GM19351 (cell line): ENCODE measurements around the gene ELMO1.

Source experiments
- ATAC-seq: cut with Tn5 transposase; IDR thresholded peaks from one replicate; pipeline ENCODE4 v1.9.1; 2021; ENCODE audit warnings: mild to moderate bottlenecking, moderate library complexity; ENCODE audit not compliant: unreplicated experiment

ELMO1 gene

DNA sequence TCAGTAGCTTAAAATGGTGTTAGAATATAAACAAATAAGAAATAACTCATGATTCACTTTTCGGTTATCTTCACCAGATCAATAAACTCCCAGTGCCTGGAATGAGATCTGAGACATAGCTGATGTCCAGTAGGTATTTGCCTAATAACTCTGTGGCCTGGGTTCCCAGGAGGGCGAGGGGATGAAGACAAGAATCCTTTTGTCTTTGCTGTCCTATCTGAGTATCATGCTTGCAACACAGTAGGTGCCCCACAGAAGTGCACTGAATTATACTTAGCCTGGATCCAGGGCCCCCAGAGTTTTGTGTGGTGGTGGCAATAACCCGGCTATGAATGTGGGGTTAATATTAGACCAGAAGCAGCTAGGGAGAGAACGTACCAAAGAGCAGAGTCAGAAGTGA is 374.3 kb downstream of the ELMO1 start:
- no peak for ATAC-seq

DNA sequence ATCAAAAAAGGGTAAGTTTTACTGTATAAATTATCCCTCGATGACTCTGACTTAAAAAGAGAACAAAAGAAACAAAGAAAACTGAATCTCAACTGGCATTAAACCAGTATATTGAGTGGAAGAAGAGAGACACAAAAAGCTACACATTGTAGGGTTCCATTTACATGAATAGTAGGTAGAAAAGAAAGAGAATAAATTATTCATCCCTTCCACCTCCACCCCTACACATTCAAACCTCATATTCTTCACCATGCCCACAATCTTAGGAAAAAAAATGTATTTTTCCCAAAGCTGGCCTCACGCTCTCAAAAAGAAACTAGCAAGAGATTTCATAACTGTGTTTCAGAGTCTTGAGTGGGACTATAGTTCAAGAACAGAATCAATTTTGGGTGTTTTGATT is 377.5 kb downstream of the ELMO1 start:
- no peak for ATAC-seq

DNA sequence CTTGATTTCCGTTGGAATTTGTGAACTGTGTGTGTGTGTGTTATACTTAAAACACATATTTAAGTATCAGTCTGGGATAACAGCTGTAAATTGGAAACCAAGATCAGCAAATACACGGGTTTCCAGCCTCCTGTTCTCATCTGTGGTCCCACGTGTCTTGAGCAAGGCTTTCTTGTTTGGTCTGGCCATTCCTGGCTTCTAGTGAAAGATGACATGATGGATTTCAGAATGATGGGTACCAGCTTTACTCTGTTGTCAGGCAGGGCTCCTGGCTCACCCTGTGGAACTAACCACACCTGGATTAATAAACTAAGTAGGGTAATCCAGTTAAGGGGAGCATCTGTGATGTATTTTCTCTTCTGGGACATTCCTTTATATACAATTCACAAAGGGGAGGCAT is 378.2 kb downstream of the ELMO1 start:
- ATAC-seq, result no peak

DNA sequence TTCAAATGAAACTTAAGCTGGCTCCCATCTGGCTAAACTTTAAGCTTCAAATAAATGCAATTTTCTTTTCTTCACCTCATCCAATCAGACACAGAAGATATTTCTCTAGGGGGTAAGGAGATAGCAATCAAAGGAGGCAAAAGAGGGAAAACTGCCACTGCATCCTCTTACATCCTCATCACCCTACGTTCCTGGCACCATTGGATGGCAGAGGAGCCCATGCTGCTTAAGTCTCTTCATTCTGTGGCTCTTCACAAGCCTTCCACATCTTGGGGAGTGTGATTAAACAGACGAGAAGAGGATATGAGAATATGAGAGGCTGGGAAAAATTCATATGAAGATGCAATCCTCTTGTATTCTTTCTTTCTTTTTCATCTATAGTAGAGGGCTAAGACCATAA is 378.6 kb downstream of the ELMO1 start:
- ATAC-seq, result no peak

DNA sequence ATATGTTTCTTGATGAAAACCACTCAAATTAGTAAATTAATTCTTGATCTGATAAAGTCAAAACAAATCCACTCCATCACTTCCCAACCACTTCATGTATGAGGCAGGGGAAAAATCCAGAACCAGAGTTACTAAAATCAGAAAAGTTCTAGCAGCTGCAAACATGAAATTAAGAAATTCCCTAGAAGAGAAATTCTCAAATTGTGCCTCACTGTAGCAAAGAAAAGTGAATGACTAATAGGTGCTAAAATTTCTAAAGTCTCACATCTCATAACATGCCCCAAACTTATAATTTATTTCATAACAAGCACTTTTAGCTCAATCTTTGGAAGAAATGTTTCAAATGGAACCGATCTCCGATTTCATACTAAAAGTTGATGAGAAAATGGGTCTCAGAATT is 379.3 kb downstream of the ELMO1 start:
- no peak for ATAC-seq

DNA sequence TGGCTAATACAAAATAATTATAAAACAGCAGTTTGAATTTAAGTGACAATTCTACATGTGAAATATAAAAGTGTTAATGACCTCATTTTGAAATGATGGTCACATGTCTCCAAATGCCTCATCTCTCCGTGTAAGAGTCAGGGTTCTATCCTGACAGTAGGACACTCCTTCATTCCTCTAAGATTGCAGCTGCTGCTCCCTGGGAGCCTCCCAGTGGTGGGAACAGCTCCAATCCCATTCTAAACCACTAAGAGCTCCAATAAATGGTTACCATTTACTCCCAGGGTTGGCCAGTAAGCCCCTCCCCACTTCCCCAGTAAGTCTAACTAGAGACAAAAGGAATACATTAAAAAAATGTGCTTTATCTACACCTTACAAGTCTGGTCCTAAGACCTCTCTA is 379.8 kb downstream of the ELMO1 start:
- ATAC-seq, result no peak

DNA sequence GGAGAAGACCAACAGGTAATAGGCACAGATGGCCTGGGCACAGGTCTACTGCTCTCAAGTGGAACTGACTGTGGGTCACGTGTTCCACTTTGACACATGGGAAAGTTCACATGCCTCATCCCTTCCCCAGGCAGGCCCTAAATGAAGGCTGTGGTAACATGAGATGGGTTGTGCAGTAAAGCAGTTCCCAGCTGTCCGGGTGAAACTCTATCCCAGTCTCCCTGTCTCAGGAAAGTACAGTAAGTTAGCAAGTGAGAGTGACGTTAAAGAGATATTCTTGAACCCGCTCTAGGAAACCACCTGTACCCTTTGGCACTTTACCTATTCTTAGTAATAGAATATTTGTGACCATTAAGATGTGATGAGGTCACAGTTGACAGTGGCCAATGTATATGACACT is 380.6 kb downstream of the ELMO1 start:
- no peak for ATAC-seq

DNA sequence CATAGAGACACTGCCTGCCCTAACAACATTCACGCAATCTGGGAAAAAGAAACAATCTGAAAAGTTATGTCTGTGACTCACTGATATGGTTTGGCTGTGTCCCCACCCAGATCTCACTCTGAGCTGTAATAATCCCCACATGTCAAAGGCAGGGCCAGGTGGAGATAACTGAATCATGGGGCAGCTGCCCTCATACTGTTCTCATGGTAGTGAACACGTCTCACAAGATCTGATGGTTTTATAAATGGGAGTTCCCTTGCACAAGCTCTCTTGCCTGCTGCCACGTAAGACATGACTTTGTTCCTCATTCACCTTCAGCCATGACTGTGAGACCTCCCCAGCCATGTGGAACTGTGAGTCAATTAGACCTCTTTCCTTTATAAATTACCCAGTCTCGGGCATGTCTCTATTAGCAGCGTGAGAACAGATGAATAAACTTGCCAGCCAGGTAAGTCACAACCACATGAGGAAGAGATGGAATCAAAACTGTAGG is 382.8 kb downstream of the ELMO1 start:
- no peak for ATAC-seq

DNA sequence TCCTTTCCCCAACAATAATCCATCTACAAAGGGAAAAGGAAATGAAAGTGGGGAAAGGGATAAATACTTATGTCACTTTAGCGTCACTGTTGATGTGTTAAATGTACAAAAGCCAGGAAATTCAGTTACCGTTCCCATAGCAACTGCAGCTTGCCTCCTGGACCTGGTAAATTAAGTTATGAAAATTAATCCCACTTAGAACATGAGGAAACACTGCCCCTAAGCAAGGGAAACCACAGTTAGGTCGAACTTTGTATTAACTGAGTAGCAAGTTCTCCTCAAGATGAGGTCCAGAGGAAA is 386.2 kb downstream of the ELMO1 start:
- ATAC-seq, result no peak

DNA sequence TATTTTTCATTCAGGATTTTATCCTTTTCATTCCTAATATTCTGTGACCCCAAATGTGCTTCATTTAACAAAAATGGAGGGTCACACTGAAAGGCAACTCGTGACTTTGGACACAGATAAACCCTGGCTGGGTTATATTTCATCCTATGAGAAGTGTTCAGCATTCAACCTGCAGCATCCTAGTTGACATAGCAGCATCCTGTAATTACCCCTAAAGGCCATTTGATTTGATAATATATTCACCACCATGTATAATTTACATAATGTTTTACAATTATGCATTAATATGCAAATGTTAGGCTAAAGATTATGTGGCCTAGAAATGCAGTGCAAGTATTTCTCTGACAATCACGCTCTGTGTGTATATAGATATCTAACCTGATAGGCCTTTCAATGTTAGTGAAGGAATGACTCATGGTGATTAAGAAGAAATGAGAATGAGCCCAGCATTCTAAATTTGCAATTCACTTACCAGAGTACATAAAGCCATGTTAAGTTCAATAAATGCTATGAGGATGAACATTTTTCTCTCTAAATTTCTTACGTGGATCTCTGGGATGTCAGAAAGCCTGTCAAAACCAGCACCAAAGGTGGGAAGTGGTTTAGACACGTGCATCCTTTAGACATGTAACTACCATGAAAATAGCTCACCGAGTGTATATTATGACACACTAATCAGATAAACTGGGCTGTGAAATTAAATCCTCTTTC is 386.7 kb downstream of the ELMO1 start:
- no peak for ATAC-seq

DNA sequence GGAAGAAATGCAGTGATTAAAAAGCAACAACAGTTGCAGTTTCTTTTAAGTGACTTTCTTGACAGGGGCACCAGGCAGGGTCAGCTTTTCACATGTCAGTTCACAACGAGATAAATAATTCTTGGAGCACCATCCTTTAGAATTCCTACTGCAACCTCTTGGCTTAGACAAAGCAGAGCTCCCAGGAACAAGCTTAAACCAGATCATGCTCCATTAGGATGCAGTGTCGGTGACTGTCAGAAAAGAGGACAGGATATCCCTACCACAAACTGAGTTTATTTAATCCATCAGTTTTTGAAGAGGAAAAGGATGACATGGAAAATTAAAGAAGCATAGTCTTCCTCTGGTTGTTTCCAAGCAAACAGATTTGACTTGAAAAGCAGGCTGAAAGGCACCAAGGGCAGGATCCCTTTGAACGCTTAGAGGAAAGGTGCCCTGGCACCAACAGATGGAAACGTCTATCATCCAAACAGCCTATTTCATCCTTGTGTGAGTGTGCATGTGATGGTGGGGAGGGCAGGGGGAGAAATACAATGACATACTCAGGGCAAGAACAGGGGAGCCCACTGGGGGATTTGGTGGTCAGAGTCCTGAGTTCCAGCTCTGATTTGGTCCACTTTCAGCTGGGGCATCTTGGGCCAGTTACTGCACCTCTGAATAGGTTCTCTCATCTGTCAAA is 392.3 kb downstream of the ELMO1 start:
- no peak for ATAC-seq

DNA sequence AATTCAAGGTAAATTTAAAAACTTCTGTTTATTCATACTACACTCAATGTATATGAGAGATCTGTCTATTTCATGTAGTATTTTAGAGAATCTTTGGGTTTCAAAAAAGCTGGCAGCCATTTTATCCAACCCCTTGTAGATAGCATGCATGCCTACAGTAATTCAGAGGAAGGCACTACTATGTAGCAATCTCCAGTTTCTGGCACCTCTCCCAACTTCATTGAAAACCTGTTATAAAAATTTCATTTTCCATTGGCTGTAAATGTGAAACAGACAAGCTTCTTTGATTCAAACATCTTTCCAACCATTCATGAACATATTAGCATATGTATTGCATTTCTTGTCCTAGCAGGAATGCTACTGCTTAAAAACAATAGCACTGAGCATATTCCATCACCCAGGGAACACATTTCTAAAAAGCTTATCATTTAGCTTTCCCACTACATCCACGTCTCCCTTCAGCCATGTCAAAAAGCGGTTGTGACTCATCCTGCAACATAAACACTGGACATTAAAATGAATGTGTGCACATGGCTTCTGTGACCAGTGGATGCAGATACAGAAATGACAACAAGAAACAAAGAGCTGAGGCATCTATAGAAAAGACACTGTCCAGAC is 393.9 kb downstream of the ELMO1 start:
- ATAC-seq, result no peak

DNA sequence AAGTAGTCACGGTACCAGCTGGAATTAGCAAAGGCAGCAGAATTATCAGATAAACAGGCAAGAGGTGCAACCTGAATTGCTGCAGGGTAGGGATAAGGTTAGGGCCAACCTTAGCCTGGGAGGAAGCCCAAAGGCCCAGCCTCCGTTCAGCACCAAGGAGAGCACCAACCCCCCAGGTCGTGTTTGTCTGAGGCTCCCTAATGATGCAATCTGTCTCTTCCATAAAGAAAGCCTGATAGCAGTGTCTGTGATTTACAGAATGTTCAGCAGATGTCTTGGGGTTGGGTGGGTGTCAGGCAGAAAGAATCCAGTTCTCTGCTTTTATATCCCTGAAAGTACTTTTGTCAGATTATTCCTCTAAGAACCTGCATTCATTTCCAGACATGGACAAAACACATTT is 396.0 kb downstream of the ELMO1 start:
- ATAC-seq, result no peak

DNA sequence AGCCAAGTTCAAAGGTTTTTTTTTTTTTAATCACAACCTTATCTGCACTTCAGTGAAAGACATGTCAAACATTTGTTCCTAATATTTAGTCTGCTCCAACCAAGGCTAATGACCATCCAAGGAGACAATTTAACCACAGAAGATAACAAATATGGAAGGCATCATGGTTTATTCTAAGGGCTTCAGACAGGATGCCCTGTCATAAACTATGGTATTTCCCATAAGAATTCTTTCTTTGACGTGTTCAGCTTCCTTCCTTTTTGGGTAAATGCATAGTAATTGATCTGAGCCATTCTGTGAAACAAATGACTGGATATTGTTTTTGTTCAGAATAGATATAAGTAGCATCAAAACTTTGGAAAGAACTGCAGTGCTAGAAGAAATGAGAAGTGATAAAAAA is 397.9 kb downstream of the ELMO1 start:
- ATAC-seq, result no peak

DNA sequence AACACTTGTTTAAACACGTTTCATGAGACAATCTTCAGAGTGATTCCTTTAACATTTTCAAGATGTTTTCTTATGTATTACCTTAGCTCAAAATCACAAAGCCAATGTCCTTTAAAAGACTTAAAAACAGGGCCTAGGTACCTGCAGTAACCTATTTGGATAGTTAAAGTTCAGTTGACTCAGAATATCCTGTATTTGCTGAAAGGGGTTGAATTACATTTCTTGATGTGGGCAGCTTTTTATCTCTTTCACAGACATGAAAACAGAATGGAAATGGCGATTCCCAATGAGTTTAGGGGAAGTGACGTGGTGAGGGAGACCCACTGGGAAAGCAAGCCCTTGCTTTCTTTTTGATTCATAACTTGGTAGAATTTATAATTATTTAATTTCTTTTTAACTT is 400.0 kb downstream of the ELMO1 start:
- ATAC-seq, result no peak

DNA sequence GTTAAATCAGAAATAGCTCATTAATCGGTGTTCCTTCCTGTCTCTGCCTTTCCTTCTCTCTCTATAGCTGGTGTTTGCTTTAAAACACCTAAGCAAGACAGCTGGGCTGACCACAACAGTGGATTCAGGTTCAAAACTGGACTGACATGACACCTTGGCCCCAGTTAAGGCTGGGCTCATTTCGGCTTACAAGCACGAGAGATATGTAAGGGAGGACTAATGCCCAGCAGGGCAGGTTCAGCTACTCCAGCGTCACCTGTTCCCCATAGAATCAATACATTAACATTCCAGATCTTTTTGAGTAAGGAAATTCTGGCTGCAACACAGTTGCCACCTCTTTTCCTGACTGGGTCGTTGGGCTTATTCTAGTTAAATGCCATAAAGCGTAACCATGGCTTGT is 401.4 kb downstream of the ELMO1 start:
- no peak for ATAC-seq

DNA sequence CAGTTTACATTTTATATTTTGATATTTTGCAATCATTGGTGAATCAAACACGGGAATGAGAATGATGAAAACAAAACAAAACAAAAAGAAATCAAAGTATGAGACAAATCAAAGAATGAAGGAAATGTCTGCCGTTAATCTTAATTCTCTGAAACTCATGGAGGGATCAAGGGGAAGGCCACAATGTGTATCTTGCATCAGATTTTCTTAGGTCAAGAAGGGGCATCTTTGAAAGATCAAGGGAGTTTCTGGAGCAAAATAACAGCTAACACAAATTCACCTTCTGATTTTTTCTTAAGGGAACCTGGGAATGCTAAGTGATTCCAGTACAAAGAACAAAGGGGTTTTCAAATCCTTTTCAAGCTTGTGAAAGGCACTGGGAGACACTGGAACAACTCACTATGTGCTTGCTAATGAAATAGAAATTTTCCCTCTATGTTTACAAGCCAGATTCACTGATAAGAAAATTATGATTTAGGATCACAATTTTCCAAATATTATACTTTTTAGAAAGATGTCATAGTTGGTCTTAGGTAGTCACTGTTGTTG is 402.1 kb downstream of the ELMO1 start:
- no peak for ATAC-seq

DNA sequence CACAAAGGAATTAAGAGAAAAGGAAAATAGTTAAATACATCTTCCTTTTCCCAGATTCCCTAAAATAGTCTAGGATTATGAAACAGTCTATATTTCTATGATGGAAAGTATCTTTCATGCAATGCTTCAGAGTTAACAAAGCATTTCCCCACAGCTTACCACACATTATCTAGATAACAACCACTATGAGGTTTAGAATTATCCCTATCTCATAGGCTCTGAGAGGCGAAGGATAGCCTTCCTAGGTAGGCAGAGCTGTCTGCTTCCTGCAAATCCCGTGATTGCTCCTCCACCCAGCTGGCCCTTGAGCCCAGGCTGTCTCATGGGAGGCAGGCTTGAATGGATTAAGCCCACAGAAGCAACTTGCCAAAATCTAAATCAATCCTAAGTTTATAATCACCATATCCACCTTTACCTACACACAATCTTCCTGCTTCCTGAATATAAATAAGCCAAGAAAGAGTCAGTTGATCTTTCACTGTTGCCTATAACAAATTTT is 402.9 kb downstream of the ELMO1 start:
- ATAC-seq, result no peak

DNA sequence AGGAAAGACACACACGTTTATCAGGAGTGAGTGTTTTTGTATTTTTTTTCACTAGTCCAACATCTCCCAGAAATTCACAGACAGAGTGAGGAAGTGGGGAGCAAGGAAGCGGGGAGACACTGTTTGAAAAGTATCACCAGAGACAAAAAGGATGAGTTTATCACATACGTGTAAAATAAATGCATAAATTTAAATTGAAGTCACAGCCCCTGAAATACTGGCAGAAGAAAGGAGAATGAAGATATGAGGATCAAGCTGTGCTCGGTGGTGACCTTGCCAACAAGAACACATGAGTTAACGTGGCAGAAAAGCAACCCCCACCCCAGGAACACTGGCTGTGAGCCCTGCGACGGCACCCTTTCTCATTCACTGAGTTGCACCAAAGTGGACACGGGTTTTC is 407.2 kb downstream of the ELMO1 start:
- no peak for ATAC-seq

DNA sequence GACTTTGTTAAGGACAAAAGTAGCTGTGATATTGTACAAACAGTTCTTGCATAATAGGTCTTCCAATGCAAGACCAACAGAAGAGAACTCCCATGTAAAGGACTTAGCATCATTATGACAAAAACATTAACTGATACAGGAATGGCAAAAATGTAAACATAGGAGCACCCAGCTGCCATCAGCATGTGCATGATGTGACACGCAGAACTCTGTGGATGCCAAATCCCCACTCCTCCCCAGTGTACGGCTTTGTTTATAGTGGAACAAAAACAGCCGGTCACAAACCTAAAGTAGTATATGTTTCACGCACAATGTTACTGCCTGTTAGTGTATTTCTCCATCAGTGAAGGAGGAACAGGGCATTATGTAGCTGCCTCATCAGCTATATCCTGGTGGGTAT is 408.3 kb downstream of the ELMO1 start:
- no peak for ATAC-seq

DNA sequence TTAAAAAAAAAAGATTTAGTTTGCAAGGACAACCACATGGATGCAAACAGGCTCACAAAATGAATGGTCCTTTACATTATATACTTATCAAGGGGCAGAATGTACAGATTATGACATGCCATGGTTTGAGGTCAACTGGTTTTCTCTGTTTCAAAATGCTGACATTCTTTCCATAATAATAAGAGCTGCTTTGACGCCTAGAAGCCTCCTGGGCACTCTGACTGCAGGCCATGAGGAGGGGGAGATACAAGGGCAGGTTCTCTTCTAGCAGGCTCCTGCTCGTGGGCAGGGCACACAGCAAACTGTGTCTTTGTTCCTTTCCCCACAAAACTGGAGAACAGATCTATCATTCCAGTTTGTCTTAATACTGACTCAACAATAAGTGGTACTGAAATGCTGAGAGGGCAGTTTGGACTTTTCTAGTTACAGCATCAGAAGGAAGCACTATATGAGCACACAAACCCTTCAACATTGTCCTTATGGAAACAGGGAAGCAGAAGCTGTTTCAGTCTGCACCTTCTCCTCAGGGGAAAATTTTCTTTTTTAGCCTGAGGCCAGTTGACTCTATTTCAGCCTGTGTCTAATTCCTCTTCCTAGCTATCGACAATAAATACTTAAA is 409.4 kb downstream of the ELMO1 start:
- ATAC-seq, result no peak

DNA sequence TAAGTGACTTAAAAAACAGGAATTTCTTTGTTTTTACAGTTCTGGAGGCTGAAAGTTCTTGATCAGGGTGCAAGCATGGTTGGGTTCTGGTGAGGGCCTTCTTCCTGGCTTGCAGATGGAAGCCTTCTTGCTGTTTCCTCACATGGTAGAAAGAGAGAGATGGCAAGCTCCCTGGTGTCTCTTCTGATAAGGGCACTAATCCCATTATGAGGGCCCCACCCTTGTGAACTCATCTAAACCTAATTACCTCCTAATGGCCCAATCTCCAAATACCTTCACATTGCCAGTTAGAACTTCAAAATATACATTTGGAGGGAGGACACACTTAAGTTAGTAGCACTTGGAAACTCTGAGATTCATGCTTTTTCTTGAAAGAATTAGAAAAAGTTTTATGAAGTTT is 410.0 kb downstream of the ELMO1 start:
- ATAC-seq, result no peak
